K562 (cell line): ENCODE results near the gene PKLR. TPM values are rescaled to one million over a fixed set of nuclear protein-coding genes. Genes with fewer than 3 reads are reported as not detected.

Source experiments
- CBX2 ChIP-seq: fragments of 200-600 bp; sonication (generic); IDR thresholded peaks from one replicate; pipeline ENCODE4 v1.6.1; 2012; ENCODE audit warnings: mild to moderate bottlenecking, low read length, inconsistent platforms; ENCODE audit not compliant: insufficient read depth, poor library complexity, severe bottlenecking
- CUX1 ChIP-seq: fragments of 200-800 bp; sonication (Bioruptor generic); IDR thresholded peaks from 2 replicates; pipeline ENCODE4 v1.6.1; 2016; ENCODE audit warnings: missing genetic modification characterization, missing compliant biosample characterization
- DMBX1 ChIP-seq: fragments of 250-450 bp; sonication (Bioruptor Pico); IDR thresholded peaks from 2 replicates; pipeline ENCODE4 v1.8.0; 2022; ENCODE audit warnings: inconsistent platforms, mild to moderate bottlenecking, moderate library complexity, borderline replicate concordance
- GTF2A2 ChIP-seq: IDR thresholded peaks from 2 replicates; pipeline ENCODE4 v1.6.1; 2016; ENCODE audit warnings: mild to moderate bottlenecking, missing genetic modification characterization, missing compliant biosample characterization
- GTF2F1 ChIP-seq: IDR thresholded peaks from 2 replicates; pipeline ENCODE4 v1.6.1; 2011; ENCODE audit warnings: low read depth, low read length, improper control_type of control experiment
- HLTF ChIP-seq: fragments of 450-650 bp; IDR thresholded peaks from 2 replicates; pipeline ENCODE4 v1.6.1; 2016
- JUND ChIP-seq, 2 experiments: IDR thresholded peaks; 2 replicates in 1 of 2; 3 replicates in 1 of 2; pipeline ENCODE4 v1.6.1; 2011; ENCODE audit warnings: borderline replicate concordance in 2 of 2, low read depth in 2 of 2, low read length in 2 of 2, improper control_type of control experiment in 1 of 2, missing biosample characterization in 1 of 2, missing genetic modification characterization in 1 of 2, missing genetic modification reagents in 1 of 2
- MTA3 ChIP-seq: fragments of 450-650 bp; formaldehyde crosslinking; IDR thresholded peaks from 2 replicates; pipeline ENCODE4 v1.6.1; 2017; ENCODE audit warnings: mild to moderate bottlenecking, borderline replicate concordance
- POLR2G ChIP-seq: fragments of 200-400 bp; formaldehyde crosslinking; IDR thresholded peaks from 2 replicates; pipeline ENCODE4 v1.6.1; 2017; ENCODE audit warnings: low read depth, mild to moderate bottlenecking, antibody characterized with exemption, low read length, moderate library complexity
- SMAD3 ChIP-seq: fragments of 450-650 bp; formaldehyde crosslinking; conservative IDR thresholded peaks from 2 replicates; pipeline ENCODE4 v1.4.0; 2020; ENCODE audit warnings: mild to moderate bottlenecking
- TEAD1 ChIP-seq, 2 experiments: fragments of 450-650 bp in 1 of 2; sonication (generic) in 1 of 2; formaldehyde crosslinking; IDR thresholded peaks; 2 replicates each; pipeline versions ENCODE4 v1.4.0 to v1.8.0; 2020 to 2022; ENCODE audit warnings: mild to moderate bottlenecking in 2 of 2, missing genetic modification reagents in 1 of 2
- ZNF133 ChIP-seq: fragments of 250-450 bp; sonication (Bioruptor Pico); IDR thresholded peaks from 2 replicates; pipeline ENCODE4 v1.4.0; 2020; ENCODE audit warnings: mild to moderate bottlenecking
- ZNF217 ChIP-seq: sonication (generic); formaldehyde crosslinking; IDR thresholded peaks from 2 replicates; pipeline ENCODE4 v1.8.0; 2022; ENCODE audit warnings: mild to moderate bottlenecking, missing genetic modification reagents
- ZNF431 ChIP-seq: sonication (generic); formaldehyde crosslinking; IDR thresholded peaks from 2 replicates; pipeline ENCODE4 v1.8.0; 2022; ENCODE audit warnings: mild to moderate bottlenecking, missing genetic modification reagents
- polyA plus RNA-seq, 8 experiments: library from polyadenylated mRNA; depleted of rRNA in 4 of 8; stranded (reverse) in 5 of 8; unstranded in 3 of 8; fragments of >200 nt; fragmentation: Nextera tagmentation in 2 of 8; fragmentation: Illumina TruSeq in 1 of 8; extraction: Ambion mirVana in 2 of 8; extraction: Trizol in 1 of 8; gene quantifications; 2 replicates each; pipeline versions ENCODE4 v1.2.1 to v1.2.3, GENCODE V29; 2011 to 2014; ENCODE audit warnings: inconsistent platforms in 1 of 8, missing spikeins in 1 of 8
- total RNA-seq, 7 experiments: library from RNA; depleted of rRNA in 6 of 7; stranded (reverse); fragments of >200 nt in 6 of 7; fragmentation: Illumina TruSeq in 2 of 7; extraction: Trizol in 2 of 7; gene quantifications; 2 replicates each; pipeline versions ENCODE4 v1.2.1 to v1.2.3, GENCODE V29; 2011 to 2021; ENCODE audit warnings: low replicate concordance in 1 of 7
- TF ChIP-seq, protein P1 (sequence below): fragments of 250-450 bp; sonication (Bioruptor Pico); IDR thresholded peaks from 2 replicates; pipeline ENCODE4 v1.6.1; 2021; ENCODE audit warnings: mild to moderate bottlenecking
- TF ChIP-seq, protein P2 (sequence below): sonication (generic); formaldehyde crosslinking; IDR thresholded peaks from 2 replicates; pipeline ENCODE4 v1.8.1; 2023; ENCODE audit warnings: mild to moderate bottlenecking, missing genetic modification reagents
- TF ChIP-seq, protein P3 (sequence below): sonication (generic); formaldehyde crosslinking; IDR thresholded peaks from 2 replicates; pipeline ENCODE4 v1.5.0; 2020; ENCODE audit warnings: missing genetic modification reagents
- TF ChIP-seq, protein P4 (sequence below): fragments of 250-450 bp; sonication (Bioruptor Pico); IDR thresholded peaks from 2 replicates; pipeline ENCODE4 v1.4.0; 2020; ENCODE audit warnings: mild to moderate bottlenecking, moderate library complexity

Gene PKLR
- total and polyA plus RNA-seq, 9 of the 15 experiments (the other 6 are each of a cell fraction or from before 2014, with no cell fraction given): 10.7 to 78.4 (median 38.2) TPM

- TF ChIP-seq SMAD3 (no peak), CBX2 (no peak), ZNF133 (CRISPR knock-in tag) (no peak), MTA3 (no peak), JUND (IDR thresholded peaks at IDR 0.05; ENCODE audit: borderline replicate concordance, low read depth, low read length) (no peak), JUND (tag; IDR thresholded peaks at IDR 0.05; ENCODE audit: borderline replicate concordance, low read depth, low read length) (no peak), HLTF (no peak), TEAD1 (CRISPR knock-in tag; IDR thresholded peaks at IDR 0.05) (no peak), GTF2A2 (tag) (no peak), POLR2G (no peak), CUX1 (no peak), GTF2F1 (no peak), ZNF431 (CRISPR knock-in tag) (no peak), ZNF217 (CRISPR knock-in tag) (no peak), DMBX1 (no peak)
- TF ChIP-seq, protein P1, sequence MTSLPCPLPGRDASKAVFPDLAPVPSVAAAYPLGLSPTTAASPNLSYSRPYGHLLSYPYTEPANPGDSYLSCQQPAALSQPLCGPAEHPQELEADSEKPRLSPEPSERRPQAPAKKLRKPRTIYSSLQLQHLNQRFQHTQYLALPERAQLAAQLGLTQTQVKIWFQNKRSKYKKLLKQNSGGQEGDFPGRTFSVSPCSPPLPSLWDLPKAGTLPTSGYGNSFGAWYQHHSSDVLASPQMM (CRISPR knock-in tag): no peak
- TF ChIP-seq, protein P2, sequence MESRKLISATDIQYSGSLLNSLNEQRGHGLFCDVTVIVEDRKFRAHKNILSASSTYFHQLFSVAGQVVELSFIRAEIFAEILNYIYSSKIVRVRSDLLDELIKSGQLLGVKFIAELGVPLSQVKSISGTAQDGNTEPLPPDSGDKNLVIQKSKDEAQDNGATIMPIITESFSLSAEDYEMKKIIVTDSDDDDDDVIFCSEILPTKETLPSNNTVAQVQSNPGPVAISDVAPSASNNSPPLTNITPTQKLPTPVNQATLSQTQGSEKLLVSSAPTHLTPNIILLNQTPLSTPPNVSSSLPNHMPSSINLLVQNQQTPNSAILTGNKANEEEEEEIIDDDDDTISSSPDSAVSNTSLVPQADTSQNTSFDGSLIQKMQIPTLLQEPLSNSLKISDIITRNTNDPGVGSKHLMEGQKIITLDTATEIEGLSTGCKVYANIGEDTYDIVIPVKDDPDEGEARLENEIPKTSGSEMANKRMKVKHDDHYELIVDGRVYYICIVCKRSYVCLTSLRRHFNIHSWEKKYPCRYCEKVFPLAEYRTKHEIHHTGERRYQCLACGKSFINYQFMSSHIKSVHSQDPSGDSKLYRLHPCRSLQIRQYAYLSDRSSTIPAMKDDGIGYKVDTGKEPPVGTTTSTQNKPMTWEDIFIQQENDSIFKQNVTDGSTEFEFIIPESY (CRISPR knock-in tag): no peak
- TF ChIP-seq, protein P3, sequence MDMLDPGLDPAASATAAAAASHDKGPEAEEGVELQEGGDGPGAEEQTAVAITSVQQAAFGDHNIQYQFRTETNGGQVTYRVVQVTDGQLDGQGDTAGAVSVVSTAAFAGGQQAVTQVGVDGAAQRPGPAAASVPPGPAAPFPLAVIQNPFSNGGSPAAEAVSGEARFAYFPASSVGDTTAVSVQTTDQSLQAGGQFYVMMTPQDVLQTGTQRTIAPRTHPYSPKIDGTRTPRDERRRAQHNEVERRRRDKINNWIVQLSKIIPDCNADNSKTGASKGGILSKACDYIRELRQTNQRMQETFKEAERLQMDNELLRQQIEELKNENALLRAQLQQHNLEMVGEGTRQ: no peak
- TF ChIP-seq, protein P4, sequence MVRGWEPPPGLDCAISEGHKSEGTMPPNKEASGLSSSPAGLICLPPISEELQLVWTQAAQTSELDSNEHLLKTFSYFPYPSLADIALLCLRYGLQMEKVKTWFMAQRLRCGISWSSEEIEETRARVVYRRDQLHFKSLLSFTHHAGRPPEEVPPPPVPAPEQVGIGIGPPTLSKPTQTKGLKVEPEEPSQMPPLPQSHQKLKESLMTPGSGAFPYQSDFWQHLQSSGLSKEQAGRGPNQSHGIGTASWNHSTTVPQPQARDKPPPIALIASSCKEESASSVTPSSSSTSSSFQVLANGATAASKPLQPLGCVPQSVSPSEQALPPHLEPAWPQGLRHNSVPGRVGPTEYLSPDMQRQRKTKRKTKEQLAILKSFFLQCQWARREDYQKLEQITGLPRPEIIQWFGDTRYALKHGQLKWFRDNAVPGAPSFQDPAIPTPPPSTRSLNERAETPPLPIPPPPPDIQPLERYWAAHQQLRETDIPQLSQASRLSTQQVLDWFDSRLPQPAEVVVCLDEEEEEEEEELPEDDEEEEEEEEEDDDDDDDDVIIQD (CRISPR knock-in tag): no peak
Measured at GRCh38 chr1:155301342-155301841, at the start of gene PKLR (continued).
